ENCODE results near the gene SCP2D1.
"Not testable (repeated sequence)": the region's sequence is repeated elsewhere in the genome, so short reads cannot be mapped to it uniquely, and the experiment has no call there.

The SCP2D1 gene

GRCh38 chr20:18813483-18813882 lies at the start of gene SCP2D1:
TSS of gene SCP2D1 (plus strand) at chr20:18813783. CDS start at chr20:18813816, 33 bp downstream.
- DNase-seq = no peak

DNA sequence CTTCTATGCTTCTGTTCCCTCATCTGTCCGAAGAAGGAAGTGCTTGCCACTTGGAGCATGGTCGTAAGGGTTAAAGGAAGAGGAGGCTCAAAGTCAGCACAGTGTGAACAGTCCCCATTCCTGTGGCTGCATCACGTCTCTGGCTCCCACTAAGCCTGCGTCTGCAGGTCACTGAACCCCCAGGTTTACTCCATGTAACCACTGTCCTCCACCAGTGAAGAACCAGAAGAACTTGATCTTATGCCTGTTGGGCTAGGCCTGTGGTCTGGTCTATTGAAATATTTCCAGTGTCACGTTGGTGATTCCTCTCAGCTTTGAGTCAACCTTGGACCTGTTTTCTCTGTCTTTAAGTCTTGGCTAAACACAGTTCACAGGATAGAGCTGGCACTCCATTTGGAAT lies 45.9 kb upstream of the SCP2D1 start:
- no peak for DNase-seq

DNA sequence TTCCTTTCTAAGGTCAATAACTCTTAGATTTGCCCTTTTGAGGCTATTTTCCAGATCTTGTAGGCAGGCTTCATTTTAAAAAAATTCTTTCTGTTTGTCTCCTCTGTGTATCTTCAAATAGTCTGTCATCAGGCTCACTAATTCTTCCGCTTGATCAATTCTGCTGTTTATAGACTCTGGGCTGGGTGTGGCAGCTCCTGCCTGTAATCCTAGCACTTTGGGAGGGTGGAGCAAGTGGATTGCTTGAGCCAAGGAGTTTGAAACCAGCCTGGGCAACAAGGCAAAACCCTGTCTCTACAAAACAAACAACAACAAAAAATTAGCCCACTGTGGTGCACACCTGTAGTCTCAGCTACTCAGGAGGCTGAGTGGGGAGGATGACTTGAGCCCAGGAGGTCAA lies 40.0 kb upstream of the SCP2D1 start:
- DNase-seq = no peak

- DNase-seq = no peak
These were observed 39.4 kb upstream of the SCP2D1 start for GRCh38 chr20:18774207-18774606.

- DNase-seq = no peak
These were observed 38.0 kb upstream of the SCP2D1 start for GRCh38 chr20:18775633-18776032.

GRCh38 chr20:18778690-18779392 lies 34.7 kb upstream of the SCP2D1 start:
- no peak for DNase-seq

DNA sequence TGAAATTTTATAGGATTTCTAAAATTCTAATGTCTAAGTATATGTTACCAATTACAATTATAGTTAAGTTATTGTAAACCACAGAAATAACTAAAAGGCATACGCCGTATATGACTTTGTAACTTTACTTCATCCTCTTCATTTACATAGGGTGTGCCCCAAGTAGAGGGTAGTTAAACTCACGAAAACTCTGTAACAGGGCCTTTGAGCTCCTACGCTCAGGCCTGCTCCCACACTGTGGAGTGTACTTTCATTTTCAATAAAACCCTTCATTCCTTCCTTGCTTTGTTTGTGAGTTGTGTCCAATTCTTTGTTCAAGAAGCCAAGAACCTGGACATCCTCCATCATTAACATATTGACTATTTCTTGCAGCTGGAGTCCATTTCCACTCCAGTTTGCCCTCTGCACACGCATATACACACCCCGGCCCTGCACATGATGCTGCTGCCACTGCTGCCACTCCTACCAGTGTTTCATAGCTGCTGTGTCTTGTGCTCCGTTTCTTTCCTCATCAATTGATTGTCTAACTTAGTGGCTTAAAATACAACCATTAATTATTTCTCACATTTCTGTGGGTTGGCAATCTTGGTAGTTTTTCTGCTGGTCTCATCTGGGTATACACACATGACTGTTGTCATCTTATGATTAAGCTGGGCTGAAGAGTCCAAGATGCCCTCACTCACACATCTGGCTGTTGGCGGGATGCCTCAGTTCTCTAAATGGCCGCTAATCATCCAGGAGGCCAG lies 33.0 kb upstream of the SCP2D1 start:
- no peak for DNase-seq

DNA sequence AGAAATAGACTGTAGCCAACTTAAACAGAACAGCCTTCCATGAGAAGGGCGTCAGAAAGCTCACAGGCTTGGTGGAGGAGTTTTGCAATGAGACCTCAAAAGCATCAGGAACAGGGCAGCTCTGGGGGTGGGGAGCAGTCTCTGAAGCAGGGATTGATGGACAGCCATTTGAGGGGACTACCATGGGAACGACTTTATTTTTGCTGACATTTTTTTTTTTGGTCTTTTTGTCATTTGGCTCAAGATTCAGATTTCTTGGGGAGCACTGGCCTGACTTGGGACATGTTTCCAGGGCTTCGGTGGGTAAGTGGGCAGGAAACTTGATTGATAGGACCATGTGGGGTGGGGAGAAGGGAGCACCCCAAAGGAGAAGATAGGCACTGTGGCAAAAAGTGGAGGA lies 32.1 kb upstream of the SCP2D1 start:
- no peak for DNase-seq

DNA sequence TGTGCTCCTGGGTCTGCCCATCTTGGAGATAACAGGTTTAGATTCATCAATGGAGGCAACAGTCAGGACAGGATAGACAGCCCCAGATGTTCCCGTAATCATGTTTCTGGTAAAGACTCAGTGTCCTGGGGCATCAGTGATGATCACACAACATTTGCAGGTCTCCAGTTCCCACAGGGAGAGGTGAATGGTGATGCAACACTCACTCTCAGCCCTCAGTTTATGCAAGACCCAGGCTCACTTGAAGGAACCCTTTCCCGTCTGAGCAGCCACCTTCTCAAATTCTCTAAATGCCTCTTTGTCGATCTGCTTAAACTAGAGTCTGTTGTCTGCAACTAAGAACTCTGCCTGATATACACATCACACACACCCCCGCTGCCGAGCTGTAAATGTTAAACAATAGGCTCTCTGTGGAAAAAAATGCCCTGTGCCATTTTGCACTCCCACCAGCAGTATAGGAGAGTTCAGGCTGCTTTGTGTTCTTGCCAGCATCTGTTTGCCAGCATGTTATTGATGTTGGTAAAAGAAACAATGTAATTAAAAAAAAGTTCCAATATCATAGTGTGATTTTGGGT lies 30.1 kb upstream of the SCP2D1 start:
- DNase-seq = no peak

- DNase-seq = not testable (repeated sequence)
These were observed 26.5 kb upstream of the SCP2D1 start for GRCh38 chr20:18787046-18787445.

DNA sequence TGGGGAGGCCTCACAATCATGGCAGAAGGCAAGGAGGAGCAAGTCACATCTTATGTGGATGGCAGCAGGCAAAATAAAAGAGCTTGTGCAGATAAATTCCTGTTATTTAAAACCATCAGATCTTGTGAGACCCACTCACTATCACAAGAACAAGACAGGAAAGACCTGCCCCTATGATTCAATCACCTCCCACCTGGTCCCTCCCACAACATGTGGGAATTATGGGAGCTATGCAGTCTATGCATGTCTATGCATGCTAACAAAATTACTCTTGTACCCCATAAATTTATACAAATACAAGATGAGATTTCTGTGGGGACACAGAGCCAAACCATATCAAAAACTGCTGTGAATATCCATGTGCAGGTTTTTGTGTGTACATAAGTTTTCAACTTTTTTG lies 25.6 kb upstream of the SCP2D1 start:
- no peak for DNase-seq

DNA sequence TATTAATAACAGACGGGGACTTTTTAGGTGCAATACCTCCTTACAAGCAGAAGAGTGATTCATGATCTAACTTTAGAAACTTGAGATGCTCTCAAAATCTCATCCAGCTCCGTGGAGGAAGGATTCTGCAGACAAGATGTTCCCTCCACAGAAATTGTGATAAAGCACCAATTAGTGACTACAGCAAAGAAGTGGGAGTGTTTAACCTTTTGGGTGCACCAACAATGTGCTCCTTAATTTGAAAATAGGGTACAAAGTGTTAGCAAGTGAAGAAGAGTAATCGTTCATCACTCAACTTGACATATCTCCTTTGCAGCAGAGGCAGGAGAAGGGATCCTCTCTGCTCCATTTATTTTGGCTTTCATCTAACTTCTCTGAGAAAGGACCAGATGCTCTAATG lies 22.8 kb upstream of the SCP2D1 start:
- DNase-seq = no peak

GRCh38 chr20:18793625-18794427 lies 19.8 kb upstream of the SCP2D1 start:
- peak; percentile 96 for DNase-seq

DNA sequence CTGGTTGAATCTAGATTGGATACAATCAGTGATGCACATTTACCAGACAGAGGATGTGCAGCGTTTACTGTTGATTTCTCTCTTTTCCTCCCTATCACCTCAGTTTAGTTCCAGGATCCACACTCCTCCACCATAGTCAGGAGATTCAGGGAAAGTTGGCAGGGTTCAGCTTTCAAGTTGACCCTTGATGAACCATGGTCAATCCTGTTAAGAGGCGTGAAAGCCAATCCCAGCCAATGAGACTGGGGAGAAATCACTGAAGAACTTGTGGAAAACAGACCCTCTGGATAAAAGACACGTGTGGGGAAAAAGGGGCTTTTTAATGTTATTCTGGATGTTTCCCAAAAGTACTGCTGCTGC lies 19.2 kb upstream of the SCP2D1 start:
- no peak for DNase-seq

- no peak for DNase-seq
These were observed 18.2 kb upstream of the SCP2D1 start for GRCh38 chr20:18795366-18795765.

DNA sequence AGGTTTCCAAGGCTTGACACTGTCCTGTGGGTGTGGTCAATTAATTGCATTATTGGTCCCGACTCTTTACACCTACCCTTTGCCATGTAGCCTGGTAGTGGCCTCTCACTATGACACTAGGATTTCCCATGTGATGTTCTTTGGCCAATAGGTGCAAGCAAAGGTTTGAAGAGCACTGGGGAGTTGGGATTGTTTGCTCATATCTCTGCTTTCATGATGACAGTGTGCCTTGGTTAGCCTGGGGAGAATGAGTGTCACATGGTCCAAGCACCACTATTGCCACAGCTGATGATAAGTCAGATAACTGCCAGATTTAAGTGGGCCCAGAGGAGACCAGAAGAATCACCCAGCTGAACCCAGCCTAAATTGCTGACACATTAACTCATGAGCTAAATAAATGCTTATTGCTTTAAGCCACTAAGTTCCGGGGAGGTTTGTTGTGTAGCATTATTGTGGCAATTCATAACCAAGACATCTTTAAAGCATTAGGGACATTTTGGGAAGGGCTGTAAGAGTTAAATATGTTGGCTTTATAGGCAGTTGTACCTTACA lies 17.2 kb upstream of the SCP2D1 start:
- no peak for DNase-seq

DNA sequence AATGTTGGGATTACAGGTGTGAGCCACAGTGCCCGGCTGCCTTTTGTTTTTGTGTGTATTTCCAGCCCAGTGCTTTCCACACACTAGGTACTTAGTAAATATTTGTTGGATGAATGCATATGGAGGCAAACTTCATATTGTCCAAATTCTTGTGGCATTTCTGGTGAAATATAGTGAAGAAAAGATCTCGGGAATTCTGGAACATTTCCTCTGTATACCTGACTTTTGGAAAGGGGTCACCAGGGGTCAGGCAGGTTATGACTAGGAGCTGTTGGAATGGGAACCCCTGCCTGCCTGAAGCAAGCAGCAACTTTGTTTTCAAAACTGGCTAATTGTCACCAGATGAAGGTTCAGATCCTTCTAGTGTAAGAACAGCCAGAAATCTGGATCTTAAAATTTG lies 12.1 kb upstream of the SCP2D1 start:
- no peak for DNase-seq

DNA sequence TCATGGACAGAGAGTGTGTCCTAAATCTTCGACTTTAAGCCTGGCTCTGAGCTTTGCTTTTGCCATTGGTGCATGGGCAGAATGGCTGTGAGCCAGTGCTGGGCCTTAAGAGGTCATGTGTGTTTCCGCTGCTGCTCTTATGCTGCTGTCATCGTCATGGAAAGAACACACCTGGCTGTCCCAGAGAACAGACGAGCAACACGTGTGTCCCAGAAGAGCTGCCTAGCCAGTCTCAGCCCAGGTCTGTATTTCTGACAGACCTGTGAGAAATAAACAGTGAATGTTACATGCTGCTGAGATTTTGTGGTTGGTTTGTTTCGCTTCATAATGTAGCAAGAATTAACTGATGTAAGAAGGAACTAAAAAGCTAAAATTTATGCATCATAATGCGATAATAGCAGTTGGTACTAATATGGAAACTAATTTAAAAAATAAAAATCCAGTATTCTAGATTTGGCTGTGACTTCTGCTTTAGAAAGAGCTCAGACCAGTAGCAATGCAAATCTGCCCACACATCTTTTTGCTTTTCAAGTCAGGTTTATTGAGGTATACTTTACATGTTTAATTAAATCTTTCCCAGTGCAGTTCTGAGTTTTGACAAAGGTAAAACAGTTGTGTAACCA lies 11.5 kb upstream of the SCP2D1 start:
- no peak for DNase-seq

DNA sequence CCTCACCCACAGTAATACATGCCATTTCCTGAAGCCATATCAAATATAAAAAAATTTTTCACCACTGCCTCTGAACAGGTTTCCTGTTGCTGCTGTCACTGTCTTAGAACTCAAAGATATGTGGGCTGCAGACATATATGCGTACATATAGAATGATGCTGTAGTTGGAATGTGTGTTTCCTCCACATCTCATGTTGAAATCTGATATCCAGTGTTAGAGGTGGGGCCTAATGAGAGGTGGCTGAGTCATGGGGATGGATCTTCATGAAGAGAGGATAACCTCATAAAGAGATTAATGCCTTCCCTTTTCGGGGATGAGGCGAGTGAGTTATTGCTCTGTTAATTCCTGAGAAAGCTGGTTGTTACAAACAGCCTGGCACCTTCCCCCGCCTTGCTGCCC lies 7.7 kb upstream of the SCP2D1 start:
- DNase-seq = no peak

DNA sequence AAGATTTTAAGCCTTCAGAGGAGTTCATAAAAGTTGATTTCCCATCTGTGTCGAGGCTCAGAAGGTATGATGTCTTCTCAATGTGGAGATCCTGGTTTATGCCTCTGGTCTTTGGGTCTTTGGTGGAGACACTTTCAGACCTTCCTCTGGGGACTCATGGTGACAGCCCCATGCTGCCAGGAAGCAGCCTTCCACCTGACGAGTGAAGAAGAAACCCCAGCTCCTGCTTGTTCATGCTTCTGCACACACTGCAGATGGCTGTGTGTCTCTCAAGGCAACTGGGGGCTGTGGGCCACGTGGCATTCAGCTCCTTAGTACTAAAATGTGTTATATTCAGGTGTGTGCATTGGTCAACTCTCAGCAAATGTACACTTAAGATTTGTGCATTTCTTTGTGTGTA lies 4.9 kb upstream of the SCP2D1 start:
- no peak for DNase-seq

DNA sequence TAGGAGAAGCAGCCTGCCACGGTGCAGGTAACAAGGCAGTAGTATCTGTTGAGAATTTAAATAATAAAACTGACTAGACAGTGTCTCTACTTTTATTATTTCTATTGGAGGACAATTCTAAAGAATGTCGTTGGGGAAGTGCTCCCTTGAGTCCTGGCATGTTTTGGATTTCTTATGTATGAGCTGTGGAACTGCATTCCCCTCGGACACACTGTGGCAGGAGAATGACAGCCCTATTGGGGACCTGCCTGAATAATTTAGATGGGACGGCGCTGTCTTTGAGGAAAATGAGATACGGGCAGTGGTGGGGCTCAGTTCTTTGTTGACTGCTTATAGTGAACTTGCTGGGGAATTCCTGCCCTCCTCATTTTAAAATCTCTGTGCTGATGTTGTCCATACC lies 2.4 kb upstream of the SCP2D1 start:
- DNase-seq = no peak

- no peak for DNase-seq
These were observed 1.7 kb upstream of the SCP2D1 start for GRCh38 chr20:18811904-18812303.
